22Rv1 (cell line): ENCODE results near the gene TMPRSS4.

Experiments
- CTCF ChIP-seq: fragments of 450-650 bp; IDR thresholded peaks from 2 replicates; pipeline ENCODE4 v1.5.1; 2017; ENCODE audit warnings: mild to moderate bottlenecking
- ZFX ChIP-seq: fragments of 450-650 bp; IDR thresholded peaks from 2 replicates; pipeline ENCODE4 v1.6.1; 2017; ENCODE audit warnings: antibody characterized with exemption, borderline replicate concordance

- TF ChIP-seq CTCF (no peak), ZFX (no peak)
Observed at GRCh38 chr11:118135796-118136165, 58.9 kb downstream of the TMPRSS4 start.
